NCI-H345 treated with DMSO at 0.1 percent for 48 hours (cell line): Measurements from ENCODE around the gene KCND3.

Experiments
- DNase-seq: peaks from one replicate; lab custom pipeline; 2025; ENCODE audit not compliant: unreplicated experiment; lab: John Stamatoyannopoulos, UW

Gene KCND3

DNA sequence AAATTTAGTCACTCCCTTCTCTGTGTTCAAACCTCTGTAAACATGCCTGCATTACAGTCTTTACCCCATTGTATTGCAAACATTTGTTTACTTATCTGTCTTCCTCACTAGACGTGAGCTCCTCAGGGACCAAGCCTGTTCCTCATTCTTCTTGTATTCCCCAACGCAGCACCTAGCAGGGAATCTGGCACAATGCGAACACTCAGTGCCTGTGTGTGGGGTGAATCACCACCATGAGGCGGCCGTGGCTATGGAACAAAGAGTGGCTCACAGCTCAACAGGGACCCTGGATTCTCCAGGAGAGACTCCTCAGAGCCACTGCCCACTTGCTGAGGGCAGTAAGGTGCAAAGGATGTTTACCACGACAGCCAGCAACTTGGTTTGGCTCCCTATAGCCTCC, 137.9 kb downstream of the KCND3 start:
- no peak for DNase-seq

GRCh38 chr1:111850109-111850508, 139.4 kb downstream of the KCND3 start:
- DNase-seq = no peak

- no peak for DNase-seq
These were observed 140.5 kb downstream of the KCND3 start for GRCh38 chr1:111848852-111849545.

GRCh38 chr1:111847466-111847865, 142.0 kb downstream of the KCND3 start:
- DNase-seq = no peak

GRCh38 chr1:111846842-111847241, 142.6 kb downstream of the KCND3 start:
- DNase-seq = no peak

DNA sequence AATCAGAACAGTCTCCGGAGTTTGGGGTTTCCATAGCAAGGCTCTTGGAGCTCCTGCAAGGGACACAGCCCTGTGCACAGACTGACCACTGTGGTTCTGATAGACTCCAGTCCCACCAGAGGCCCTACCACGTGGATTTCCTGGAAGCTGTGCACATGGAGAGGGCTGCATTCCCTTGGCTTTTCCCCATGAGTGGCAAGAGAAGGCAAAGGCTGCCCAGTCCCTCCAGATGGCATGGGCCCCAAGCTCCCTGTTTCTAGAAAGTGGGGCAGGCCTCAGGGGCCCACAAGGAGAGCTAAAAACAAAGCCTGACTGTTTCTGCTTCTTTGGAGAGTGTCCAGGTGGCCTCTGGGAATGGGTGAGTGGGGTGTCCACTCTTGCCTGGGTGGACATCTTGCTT, 146.3 kb downstream of the KCND3 start:
- no peak for DNase-seq

GRCh38 chr1:111842411-111842810, 147.1 kb downstream of the KCND3 start:
- DNase-seq = no peak

- no peak for DNase-seq
These were observed 147.7 kb downstream of the KCND3 start for GRCh38 chr1:111841746-111842145.

GRCh38 chr1:111841189-111841588, 148.3 kb downstream of the KCND3 start:
- DNase-seq = no peak

DNA sequence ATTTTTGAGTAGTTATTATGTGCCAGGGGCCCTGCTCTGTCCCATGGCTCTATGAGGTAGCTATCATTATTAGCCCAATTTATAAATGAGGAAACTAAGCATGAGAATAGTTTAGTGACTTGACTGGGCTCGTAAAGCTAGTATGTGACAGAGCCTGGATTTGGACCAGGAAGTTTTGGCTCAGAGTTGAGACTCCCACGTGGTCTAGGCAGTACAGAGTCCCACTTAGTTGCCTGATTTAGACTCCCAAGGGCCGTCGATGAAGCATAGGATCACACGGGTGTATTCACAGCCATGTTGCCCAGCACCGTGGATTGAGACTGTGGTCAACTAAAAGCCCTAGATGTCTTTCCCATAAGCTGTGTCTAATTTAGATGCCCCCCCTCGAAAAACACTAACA, 152.1 kb downstream of the KCND3 start:
- no peak for DNase-seq

- DNase-seq = no peak
These were observed 153.4 kb downstream of the KCND3 start for GRCh38 chr1:111836111-111836510.

GRCh38 chr1:111835514-111835913, 154.0 kb downstream of the KCND3 start:
- DNase-seq = no peak

GRCh38 chr1:111834956-111835355, 154.5 kb downstream of the KCND3 start:
- DNase-seq = no peak

- no peak for DNase-seq
These were observed 156.1 kb downstream of the KCND3 start for GRCh38 chr1:111833334-111833733.

DNA sequence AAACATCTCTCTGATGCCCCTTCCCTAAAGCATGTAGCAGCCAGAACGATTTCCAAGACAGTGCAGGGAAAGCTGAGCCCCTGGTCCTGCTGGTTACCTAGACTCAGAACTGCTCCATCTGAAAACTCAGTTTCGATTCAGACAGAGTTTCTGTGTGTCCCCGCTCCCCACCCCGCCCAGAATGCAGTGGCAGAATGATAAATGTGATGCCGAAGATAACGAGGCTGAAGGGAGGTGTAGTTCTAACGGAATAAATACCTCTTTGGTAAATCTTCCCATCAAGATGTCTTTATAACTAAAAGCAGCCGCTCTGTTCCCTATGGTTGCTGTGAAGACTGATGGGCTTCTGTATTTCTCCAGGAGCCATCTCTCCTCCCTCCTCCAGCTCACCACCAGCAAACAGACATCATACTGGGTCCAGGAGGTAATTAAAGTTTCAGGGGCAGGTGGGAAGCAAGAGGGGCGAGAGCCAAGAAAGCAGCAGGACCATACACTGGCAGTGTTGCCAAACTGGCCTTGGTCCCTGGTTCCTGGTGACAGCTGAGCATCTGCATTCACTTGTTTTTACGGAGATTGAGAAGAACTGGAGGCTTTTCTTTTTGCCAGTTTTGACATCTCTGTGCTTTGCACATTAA, 156.8 kb downstream of the KCND3 start:
- DNase-seq = no peak

GRCh38 chr1:111831153-111831552, 158.3 kb downstream of the KCND3 start:
- DNase-seq = no peak

DNA sequence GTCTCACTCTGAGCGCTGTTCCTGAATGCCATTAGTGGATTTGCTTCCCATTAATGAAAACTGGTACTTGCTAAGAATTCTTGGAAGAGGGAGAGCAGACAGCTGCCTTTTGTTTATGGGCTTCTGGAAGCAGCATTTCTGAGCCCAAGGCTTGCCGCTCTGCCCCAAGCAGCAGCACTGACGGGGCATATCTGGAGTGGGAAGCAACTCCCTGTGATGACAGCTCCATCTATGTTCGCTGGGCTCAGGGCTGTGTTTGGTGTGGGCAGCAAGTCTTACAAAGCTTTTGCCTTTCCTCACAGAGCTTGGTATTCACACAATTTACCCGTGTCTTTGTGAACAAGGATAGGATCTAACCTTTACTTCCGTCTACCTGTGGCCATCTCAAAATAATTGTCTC, 161.5 kb downstream of the KCND3 start:
- no peak for DNase-seq

GRCh38 chr1:111826278-111826677, 163.2 kb downstream of the KCND3 start:
- no peak for DNase-seq

DNA sequence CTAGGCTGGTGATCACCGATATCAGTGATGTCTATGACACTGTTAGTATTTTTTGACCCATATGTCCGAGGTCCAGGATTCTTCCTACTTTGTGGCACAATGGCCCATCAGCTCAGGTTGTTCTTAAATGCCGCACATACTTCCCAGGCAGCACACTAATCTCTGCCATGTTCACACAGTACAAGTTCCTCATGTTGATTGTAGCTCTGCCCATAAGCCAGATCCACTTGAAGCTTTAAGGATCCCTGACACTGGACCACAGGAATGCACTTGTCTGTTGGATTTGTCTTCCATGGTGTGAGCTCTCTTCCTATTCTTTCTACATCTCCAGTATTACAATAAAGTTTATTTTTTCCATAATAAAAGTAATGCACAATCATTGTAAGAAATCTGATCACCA, 164.3 kb downstream of the KCND3 start:
- DNase-seq = no peak

- no peak for DNase-seq
These were observed 167.3 kb downstream of the KCND3 start for GRCh38 chr1:111822138-111822537.

DNA sequence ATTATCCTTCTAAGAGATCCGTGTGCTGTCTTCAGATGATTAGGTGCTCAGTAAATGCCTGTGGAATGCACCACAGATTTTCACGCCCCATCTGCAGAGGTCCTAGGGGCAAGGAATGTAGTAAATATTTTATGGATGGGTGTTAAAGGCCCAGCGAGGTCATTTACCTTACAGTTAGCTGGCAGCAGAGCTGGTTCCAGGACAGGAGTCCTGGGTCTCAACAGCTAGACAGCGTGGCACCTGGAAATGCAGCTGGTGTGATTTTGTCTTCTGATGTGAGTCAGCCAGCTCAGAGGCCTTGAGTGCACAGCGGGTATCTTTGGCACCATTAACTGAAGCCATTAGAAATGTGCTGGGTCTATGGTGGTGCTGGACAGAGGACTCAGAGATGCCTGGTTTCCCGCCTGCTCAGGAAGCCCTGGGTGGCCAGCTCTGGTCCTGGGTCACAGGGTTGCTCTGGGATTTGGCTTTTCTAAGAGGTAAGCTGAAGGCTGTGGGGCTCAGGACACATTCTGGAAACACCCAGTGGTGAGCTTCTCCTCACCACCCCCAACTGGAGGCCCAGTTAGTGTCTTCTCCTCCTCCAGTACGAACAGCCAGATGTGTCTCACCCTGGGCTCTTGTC, 168.2 kb downstream of the KCND3 start:
- DNase-seq = no peak

DNA sequence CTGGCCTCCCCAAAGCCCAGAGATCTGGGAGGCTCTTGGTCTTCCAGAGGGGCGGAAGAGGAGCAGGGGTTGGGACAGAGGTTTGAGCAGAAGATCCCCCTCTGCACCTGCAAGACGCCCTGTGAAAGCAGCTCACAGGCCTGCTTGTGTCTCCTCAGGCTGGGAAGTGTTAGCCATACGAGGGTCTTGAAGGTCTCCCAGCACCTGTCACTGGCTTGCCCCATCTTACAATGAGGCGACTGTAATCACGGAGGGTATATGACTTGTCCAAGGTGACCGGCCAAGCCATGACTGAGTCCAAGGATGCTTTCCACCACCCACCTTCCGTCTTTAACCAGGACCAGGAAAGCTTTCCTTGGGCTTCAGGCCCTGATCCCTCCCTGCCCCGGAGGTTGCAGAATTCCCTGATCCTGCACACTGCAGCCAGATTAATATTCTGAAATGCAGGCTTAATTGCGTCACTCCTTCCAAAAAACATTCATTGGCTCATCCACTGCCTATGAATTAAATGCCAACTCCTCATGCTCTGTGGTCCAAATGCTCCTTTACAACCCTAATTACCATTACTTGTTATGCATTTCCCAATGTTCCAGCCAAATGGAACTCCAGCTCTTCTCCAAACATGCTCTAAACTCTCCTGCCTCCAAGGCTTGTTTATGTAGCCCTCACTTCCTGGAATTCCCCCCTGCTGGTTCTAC, 169.8 kb downstream of the KCND3 start:
- no peak for DNase-seq
